ENCODE data around the gene MRPL54. TPM values are rescaled to one million over a fixed set of nuclear protein-coding genes. Genes with fewer than 3 reads are reported as not detected.

MRPL54 gene
- total RNA-seq, 1 donor from 2014 or later: 53.2 TPM

DNA sequence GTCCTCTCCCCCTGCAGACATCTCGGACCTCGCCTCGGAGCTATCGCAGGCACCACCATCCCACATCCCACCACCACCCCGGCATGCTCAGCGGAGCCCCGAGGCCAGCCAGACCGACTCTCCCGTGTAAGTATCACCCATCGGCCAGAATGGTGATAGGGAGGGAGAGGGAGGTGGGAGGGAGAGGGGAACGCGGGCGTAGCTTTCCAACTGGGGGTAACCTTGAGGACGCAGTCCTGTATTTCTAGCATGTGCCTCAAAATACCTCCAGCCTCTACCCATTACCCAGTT lies 28.2 kb upstream of the MRPL54 start:
- Mint-ChIP-seq H3K4me3 (ENCODE audit: unreplicated experiment) (no peak overlapping the region), H3K27me3 (ENCODE audit: unreplicated experiment) (no peaks in the 10 kb centered on the region), H3K9me3 (ENCODE audit: unreplicated experiment) (no peaks in the 10 kb centered on the region), H3K36me3 (ENCODE audit: unreplicated experiment) (no peaks in the 10 kb centered on the region), H3K4me1 (ENCODE audit: unreplicated experiment) (no peaks in the 10 kb centered on the region), H3K27ac (ENCODE audit: unreplicated experiment) (no peak overlapping the region)
- TF ChIP-seq, protein P1, sequence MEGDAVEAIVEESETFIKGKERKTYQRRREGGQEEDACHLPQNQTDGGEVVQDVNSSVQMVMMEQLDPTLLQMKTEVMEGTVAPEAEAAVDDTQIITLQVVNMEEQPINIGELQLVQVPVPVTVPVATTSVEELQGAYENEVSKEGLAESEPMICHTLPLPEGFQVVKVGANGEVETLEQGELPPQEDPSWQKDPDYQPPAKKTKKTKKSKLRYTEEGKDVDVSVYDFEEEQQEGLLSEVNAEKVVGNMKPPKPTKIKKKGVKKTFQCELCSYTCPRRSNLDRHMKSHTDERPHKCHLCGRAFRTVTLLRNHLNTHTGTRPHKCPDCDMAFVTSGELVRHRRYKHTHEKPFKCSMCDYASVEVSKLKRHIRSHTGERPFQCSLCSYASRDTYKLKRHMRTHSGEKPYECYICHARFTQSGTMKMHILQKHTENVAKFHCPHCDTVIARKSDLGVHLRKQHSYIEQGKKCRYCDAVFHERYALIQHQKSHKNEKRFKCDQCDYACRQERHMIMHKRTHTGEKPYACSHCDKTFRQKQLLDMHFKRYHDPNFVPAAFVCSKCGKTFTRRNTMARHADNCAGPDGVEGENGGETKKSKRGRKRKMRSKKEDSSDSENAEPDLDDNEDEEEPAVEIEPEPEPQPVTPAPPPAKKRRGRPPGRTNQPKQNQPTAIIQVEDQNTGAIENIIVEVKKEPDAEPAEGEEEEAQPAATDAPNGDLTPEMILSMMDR (IDR thresholded peaks at IDR 0.05): no peak
- DNase-seq (ENCODE audit: extremely low spot score, unreplicated experiment): no peak

DNA sequence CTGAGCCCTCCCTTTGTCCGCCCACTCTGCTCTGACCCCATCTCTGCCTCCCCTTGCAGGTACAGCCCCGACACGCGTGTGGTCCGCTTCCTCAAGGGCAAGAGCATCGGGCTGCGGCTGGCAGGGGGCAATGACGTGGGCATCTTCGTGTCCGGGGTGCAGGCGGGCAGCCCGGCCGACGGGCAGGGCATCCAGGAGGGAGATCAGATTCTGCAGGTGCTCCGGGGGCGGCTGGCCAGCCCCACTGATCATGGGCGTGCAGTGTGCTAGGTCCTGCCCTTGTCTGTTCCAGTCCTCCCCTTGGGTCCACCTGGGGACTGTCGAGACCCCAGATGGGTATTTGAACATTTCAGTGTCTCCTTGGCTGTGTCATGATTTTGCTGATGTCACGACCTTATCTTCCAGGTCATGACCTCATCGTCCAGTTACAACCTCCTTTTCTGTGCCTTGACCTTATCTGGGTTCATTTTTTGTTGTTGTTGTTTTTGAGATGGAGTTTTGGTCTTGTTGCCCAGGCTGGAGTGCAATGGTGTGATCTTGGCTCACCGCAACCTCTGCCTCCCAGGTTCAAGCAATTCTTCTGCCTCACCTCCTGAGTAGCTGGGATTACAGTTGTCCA lies 26.3 kb upstream of the MRPL54 start:
- no peaks in the 10 kb centered on the region for H3K9me3 Mint-ChIP-seq (ENCODE audit: unreplicated experiment)
- DNase-seq (ENCODE audit: extremely low spot score, unreplicated experiment): no peak
- H3K27ac Mint-ChIP-seq (ENCODE audit: unreplicated experiment): no peak overlapping the region
- TF ChIP-seq, protein P1 (IDR thresholded peaks at IDR 0.05): no peak
- H3K4me1 Mint-ChIP-seq (ENCODE audit: unreplicated experiment): no peaks in the 10 kb centered on the region
- no peaks in the 10 kb centered on the region for H3K27me3 Mint-ChIP-seq (ENCODE audit: unreplicated experiment)
- H3K4me3 Mint-ChIP-seq (ENCODE audit: unreplicated experiment): no peak overlapping the region
- H3K36me3 Mint-ChIP-seq (ENCODE audit: unreplicated experiment): no peaks in the 10 kb centered on the region

DNA sequence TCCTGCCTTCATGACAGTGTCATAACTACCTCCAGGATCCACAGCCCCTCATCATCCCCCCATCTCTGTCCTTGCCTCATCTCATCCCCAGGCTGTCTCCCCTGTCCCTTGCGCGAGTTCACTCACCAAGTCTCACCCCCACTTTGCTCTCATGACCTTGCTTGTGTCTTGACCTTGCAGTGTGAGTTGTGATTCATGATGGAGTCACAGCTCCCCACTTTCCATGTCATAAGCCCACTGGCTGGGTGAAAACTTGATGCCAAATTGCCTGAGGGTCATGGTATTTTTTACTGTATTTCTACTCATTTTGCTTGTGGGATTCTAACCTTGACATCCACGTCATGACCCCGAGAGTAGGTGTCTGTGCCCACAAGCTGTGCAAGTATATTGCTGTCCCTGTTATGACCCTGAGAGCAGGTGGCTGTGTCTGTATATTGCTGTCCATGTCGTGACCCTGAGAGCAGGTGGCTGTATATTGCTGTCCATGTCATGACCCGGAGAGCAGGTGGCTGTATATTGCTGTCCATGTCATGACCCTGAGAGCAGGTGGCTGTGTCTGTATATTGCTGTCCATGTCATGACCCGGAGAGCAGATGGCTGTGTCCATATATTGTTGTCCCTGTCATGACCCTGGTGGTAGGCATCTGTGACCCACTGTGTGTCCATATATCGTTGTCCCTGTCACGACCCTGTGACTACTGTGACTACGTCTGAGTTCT lies 24.8 kb upstream of the MRPL54 start:
- Mint-ChIP-seq H3K27ac (ENCODE audit: unreplicated experiment) (no peak overlapping the region), H3K4me1 (ENCODE audit: unreplicated experiment) (no peaks in the 10 kb centered on the region), H3K4me3 (ENCODE audit: unreplicated experiment) (no peak overlapping the region), H3K27me3 (ENCODE audit: unreplicated experiment) (no peaks in the 10 kb centered on the region), H3K9me3 (ENCODE audit: unreplicated experiment) (no peaks in the 10 kb centered on the region), H3K36me3 (ENCODE audit: unreplicated experiment) (no peaks in the 10 kb centered on the region)
- TF ChIP-seq, protein P1 (IDR thresholded peaks at IDR 0.05): no peak
- DNase-seq (ENCODE audit: extremely low spot score, unreplicated experiment): no peak

DNA sequence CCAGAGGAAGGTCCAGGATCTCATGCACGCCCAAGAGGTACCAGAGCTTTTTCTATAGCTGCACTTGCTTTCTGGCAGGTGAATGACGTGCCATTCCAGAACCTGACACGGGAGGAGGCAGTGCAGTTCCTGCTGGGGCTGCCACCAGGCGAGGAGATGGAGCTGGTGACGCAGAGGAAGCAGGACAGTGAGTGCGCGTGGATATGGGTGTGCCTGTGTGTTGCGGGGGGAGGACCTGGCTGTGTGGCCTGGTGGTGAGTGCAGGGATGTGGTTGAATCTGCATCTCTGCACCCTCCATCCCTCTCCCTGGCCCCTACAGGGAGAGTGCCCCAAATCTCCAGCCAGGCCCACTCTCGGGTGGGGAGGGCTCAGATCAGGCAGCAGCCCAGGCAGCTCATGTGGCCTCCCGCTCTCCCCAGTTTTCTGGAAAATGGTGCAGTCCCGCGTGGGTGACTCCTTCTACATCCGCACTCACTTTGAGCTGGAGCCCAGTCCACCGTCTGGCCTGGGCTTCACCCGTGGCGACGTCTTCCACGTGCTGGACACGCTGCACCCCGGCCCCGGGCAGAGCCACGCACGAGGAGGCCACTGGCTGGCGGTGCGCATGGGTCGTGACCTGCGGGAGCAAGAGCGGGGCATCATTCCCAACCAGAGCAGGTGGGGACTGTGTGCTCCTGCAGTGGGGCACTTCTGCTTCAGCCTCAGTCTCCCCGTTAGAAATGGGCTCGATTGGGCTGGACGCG lies 23.8 kb upstream of the MRPL54 start:
- TF ChIP-seq, protein P1 (IDR thresholded peaks at IDR 0.05): no peak
- Mint-ChIP-seq H3K4me3 (ENCODE audit: unreplicated experiment) (no peak overlapping the region), H3K36me3 (ENCODE audit: unreplicated experiment) (no peaks in the 10 kb centered on the region), H3K9me3 (ENCODE audit: unreplicated experiment) (no peaks in the 10 kb centered on the region), H3K27me3 (ENCODE audit: unreplicated experiment) (no peaks in the 10 kb centered on the region), H3K27ac (ENCODE audit: unreplicated experiment) (no peak overlapping the region), H3K4me1 (ENCODE audit: unreplicated experiment) (no peaks in the 10 kb centered on the region)
- DNase-seq (ENCODE audit: extremely low spot score, unreplicated experiment): no peak

DNA sequence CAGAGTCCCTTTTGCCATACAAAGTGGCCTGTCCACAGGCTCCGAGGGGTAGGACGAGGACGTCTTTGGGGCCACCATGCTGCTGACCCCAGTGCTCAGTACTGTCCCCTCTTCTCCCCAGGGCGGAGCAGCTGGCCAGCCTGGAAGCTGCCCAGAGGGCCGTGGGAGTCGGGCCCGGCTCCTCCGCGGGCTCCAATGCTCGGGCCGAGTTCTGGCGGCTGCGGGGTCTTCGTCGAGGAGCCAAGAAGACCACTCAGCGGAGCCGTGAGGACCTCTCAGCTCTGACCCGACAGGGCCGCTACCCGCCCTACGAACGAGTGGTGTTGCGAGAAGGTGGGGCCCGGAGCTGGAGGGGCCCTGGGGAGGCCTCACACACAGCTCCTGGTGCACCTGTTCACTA lies 22.1 kb upstream of the MRPL54 start:
- H3K36me3 Mint-ChIP-seq (ENCODE audit: unreplicated experiment): no peaks in the 10 kb centered on the region
- no peaks in the 10 kb centered on the region for H3K9me3 Mint-ChIP-seq (ENCODE audit: unreplicated experiment)
- no peak for DNase-seq (ENCODE audit: extremely low spot score, unreplicated experiment)
- TF ChIP-seq, protein P1 (IDR thresholded peaks at IDR 0.05): no peak
- no peak overlapping the region for H3K4me3 Mint-ChIP-seq (ENCODE audit: unreplicated experiment)
- H3K27me3 Mint-ChIP-seq (ENCODE audit: unreplicated experiment): no peaks in the 10 kb centered on the region
- no peak overlapping the region for H3K27ac Mint-ChIP-seq (ENCODE audit: unreplicated experiment)
- no peaks in the 10 kb centered on the region for H3K4me1 Mint-ChIP-seq (ENCODE audit: unreplicated experiment)
